Measurements from ENCODE around the gene NFATC2.

Gene NFATC2

DNA sequence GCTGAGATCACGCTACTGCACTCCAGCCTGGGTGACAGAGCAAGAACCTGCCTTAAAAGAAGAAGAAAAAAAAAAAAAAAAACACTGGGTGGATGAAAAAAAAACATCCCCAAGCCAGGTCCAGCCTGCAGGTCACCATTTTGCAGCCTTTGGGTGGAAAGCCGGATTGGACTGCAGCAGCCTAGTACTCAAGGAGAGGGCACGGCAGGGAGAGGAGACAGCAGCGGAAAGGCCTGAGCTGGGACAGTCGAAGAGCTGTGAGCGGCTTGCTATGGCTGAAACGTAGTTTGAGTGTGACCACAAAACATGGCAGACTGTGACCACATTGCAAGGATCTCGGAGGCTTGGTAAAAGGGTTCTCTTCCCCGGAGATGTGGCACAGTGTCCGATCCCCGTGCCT, 173.0 kb downstream of the NFATC2 start:
- DNase-seq, result no peak

DNA sequence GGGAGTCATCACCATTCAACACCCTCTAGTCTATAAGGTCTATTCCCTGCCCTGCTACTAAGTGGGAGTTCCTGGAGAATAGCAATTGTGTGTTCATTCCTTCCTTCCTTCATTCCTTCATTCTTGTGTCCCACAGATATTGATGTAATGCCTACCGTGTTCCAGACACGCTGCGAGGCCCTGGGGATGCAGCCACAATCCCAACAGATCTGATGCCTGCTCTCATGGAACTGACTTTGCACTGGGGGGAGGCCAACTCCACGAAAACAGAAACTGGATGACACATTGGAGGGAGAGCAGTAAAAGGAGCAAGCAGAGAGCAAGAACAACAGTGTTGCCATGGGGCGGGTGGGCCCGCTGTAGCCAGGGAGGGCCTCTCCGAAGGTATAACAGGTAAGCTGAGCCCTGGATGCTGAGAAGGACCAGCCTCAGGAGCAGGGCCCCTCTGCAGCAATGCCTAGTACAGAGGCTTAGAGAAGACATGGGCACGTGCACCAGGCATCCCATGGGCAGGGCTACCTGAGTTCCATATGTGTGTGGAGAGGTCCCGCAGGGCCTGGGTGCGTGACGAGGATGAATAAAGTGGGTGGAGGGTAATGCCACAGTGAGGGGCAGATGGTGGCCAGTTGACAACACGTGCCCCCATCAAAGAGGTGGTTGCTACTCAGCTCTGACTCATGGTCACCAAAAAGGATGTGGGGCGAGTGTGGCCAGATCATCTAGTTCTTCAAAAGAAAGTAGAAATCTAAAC, 173.9 kb downstream of the NFATC2 start:
- DNase-seq, result no peak

DNA sequence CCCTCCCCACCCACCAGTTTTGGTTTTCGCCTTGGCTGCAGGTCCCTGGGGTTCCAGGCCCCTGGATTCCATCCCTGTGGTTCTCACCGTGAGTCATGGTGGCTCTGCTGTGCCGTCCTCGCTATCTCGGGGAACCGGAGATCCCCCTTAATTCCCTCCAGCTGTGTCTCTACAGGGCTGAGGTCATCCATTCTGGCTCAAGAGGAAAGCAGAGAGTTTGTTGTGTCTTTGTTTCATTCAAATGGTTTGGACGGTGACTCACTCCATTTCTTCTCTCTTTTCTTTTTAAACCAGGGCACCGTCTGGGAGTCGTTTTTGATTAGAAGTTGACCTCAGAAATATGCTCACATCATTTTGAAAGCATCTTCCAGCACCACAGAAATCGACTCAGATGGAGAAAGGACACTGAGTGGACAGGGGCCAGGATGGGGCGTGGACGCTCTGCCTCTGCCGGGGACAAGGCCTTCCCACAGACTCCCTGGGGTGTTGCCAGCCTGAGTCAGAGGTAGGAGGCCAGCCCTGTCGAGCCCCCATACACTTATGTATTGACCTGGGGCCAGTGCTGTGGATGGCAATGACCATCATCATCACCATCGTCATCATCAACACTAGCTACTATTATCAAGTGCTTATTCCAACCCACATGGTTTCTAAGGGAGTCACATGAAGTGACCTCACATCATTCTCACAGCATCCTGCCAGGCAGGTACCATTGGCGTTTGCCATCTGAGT, 176.2 kb downstream of the NFATC2 start:
- peak; percentile 94 for DNase-seq

DNA sequence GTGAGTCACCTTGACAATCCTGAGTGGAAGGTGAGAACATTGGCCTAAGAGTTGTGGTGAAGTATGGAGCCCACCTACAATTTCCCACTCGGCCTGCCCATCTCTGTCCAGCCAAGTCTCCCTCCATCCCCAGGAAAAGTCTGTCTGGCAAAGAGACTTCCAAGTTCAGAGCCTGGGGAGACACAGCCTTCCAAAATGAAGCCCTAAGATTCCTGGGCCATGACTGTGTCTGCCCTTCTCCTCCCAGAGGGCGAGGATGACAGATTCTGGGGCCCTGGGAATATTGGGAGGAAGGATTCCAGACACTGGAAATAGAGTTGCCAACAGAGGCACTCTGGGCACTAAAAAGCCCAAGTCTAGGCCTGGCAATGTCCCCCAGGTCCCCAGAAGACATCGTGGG, 176.8 kb downstream of the NFATC2 start:
- DNase-seq, result peak; percentile 90

DNA sequence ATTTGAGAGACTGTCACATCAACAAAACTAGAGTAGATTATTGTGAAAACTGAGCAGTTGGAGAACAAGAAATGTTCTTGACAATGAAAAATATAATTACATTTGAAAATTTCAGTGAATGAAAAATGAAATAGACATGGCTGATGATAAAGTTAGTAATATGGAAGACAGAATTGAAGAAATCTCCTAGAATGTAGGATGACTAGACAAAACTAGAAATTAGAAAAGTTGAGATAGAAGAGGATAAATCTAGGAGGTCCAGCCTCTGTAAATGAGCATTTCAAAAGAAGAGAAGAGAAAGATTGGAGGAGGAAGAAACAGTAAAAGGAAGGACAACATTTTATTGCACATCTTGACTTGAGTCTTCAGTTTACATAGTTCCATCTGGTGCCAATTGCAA, 178.7 kb downstream of the NFATC2 start:
- DNase-seq, result no peak

DNA sequence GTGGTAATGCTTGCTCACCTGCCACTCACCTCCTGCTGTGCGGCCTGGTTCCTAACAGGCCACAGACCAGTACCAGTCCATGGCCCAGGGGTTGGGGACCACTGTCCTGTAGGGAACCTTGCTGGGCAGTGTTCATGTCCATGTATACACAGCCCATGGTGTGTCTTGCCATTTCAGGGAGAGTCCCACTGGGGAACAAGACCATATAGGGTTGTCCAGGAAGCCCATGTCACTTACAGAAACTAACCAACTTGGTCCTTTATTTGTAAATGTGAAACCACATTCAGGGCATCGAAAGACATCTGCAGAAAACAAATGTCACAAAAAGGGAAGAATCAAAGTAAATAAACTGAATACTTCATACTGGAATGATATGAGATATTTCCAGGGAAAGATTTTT, 179.1 kb downstream of the NFATC2 start:
- no peak for DNase-seq

DNA sequence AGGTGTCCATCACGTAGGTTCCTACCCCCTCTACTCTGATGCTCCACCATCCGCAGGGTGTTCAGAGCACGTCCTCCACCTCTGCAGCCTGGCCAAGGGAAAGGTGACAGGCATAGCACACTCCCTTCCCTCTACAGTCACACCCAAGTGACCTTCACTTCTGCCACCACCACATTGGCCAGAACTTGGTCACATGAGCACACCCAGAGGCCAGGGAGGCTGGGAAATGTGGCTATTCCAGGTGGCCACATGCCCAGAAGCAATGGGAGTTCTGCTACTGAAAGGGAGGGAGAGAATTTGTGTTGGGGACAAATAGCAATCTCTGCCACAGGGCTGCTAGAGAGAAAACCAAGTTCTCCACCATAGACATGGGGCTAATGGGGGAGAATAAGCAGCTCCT, 180.3 kb downstream of the NFATC2 start:
- no peak for DNase-seq

DNA sequence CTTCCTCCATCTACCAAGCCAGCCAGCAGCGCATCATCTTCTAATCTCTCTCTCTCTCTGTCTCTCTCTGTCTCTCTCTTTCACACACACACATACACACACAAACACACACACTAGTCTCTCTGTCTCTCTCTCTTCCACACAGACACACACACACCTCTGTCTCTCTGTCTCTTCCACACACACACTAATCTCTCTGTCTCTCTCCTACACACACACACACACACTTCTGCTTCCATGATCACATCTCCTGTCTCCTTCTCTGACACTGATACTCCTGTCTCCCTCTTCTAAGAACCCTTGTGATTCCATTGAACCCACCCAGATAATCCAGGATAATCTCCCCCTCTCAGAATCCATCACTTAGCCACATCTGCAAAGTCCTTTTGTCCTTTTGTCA, 181.3 kb downstream of the NFATC2 start:
- no peak for DNase-seq

DNA sequence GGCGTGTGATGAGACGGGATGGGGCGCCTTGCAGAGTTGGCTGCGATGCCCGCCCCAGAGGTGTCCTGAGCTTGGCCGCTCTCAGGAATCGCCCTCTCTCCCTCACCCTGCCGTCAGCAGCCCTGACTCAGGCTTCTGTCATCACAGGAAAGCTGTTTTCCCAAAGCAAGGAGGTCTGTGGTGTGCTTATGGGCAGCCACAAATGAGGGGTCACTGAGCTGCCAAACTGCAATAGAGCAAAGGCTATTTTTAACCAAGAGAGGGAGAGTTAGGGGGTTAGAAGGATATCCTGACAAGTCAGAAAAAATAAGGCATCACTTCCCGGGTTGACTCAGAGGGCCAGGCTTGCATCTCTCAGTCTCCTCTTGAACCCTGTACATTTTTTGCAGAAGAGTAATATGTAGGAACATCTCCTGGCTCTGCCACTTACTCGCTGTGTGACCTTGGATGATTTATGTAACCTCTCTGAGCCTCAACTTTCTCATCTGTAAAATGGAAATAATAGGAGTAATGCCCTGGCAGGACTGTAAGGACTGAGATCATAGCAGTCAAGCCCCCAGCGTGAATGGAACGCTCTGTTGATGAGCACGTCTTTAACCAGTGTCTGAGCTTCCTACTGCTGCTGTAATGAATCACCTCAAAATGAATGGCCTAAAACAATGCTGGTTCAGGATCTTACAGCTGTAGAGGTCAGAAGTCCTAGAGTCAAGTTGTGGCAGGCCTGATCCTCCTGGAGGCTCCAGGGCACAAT, 181.9 kb downstream of the NFATC2 start:
- DNase-seq, result peak; percentile 78

DNA sequence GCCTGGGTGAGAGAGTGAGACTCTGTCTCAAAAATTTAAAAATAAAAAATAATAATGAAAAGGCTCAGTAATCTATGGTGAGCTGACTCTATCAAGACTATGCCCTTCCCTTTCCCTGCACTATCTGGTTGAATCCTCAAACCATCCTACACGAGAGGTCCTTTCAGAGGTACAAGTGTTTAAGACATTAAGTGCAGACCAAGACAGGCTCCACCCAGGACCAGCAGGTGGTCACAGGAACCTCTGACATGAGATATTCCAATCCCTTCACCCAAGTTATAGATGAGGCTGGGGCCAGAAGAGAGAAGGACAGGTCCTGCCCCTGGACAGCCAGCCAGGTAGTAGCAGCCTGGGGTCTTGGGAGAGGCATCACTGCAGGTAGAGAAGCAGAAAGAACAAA, 182.6 kb downstream of the NFATC2 start:
- no peak for DNase-seq

DNA sequence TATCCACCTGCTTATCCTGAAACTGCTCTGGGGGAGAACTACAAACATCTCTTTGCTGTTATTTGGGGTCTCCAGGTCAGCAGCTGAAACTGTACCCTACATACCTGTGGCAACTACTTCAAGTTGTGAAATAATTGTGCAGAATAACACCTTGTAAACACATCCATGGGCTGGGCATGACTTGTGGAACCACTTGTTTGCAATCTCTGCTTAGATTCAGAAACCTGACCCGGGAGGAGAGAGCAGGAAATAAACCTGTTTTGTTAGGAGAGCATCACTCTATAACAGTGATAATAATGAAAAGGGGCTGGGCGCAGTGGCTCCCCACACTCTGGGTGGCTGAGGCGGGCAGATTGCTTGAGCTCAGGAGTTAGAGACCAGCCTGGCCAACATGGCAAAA, 183.1 kb downstream of the NFATC2 start:
- DNase-seq, result no peak

DNA sequence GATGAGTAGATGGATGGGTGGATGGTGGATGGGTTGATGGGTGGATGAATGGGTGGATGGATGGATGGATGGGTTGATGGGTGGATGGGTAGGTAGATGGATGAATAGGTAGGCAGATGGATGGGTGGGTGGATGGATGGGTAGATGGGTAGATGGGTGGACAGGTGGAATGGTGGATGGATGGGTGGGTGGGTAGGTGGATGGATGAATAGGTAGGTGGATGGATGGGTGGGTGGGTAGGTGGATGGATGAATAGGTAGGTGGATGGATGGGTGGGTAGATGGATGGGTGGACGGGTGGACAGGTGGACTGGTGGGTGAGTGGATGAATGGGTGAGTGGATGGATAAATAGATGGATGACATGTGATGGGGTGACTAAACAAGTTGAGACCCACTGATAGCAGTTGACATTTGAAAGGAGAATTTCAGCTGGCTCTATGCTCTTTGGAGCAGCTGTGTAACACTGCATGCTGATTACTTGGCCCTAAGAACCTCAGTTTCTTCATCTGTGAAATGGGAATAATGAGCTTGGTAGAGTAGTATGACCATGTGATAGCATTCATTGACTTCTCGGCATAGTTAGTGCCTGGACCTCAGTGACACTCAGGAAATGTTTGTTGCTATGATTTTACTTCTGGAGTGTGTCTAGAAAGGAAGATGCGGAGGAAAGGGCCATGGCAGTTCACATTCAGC, 184.3 kb downstream of the NFATC2 start:
- DNase-seq, result no peak

DNA sequence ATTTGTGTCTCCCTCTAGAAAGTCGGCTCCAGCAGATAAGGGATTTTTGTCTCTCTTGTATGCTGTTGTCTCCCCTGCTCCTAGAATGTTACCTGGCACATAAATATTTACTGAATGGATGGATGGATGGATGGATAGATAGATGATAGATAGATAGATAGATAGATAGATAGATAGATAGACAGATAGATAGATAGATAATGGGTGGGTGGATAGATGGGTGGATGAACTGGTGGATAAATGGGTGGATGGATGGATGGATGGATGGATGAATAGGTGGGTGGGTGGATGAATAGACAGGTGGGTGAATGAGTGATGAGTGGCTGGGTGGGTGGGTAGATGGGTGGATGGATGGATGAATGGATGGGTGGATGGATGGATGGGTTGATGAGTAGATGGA, 185.0 kb downstream of the NFATC2 start:
- DNase-seq, result no peak

DNA sequence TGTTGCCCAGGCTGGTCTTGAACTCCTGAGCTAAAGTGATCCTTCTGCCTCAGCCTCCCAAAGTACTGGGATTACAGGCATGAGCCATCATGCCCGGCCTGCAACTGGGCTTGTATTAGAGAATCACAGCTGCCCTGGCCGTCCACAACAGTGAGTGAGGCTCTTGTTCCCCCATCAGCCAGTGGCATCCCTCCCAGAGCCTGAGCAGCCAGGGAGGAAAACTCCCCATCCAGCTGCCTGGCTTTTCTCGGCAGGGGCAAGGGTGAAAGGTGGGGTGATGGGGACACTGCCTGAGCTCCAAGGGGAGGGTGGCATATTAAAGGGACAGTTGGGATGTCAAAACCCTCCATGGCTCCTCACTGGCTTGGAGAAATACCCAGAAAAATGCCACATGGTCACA, 185.6 kb downstream of the NFATC2 start:
- DNase-seq, result no peak

DNA sequence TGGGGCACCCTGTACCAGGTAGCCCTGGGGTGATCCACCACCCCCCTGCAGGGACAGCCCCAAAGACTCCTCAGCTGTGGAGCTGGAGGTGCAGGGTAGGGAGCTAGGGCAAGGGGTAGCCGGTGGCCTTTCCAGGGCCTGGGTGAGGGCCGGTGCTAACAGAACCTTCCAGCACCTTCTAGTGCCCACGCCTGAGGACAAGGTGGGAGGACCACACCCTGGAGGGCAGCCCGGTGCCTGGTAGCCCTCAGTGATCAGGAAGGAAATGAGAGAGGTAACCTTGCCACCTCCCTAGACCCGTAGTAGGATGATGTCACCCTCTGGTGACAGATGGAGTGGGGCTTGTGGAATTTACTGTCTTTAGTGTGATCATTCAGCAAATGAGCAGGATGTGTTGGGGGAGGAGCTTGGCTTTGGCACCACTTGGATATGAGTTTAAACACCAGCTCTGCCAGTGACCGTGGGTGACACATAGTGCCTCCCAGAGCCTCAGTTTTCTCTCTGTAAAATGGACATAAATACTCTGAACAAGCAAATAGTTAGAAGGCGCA, 187.7 kb downstream of the NFATC2 start:
- DNase-seq, result peak; percentile 63

DNA sequence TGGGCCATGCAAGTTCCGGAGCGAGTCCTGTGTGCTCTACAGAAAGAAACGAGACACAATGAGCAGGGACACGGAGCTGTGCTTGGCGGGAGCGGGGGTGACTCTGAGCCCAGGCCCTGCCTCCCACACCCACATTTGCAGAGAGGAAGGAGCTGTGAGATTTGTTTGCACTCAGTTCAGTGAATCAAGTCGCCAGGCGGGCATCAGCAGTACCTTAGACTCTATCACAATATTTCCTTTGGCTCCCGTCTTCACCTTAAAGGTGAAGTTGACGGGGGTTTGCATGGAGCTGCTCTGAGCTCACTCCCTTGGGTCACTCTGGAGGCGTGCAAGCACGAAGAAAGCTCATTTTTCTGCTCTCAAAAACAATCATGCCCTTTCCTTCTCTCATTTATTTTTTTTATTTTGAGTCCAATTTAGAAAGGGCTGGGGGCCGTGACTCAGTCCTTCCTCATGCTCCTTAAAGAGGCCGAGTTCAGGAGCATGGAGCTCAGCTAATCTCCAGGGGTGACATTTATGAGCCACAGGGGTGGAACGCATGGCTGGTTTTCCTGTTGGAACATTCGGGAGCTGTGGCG, 188.2 kb downstream of the NFATC2 start:
- no peak for DNase-seq

DNA sequence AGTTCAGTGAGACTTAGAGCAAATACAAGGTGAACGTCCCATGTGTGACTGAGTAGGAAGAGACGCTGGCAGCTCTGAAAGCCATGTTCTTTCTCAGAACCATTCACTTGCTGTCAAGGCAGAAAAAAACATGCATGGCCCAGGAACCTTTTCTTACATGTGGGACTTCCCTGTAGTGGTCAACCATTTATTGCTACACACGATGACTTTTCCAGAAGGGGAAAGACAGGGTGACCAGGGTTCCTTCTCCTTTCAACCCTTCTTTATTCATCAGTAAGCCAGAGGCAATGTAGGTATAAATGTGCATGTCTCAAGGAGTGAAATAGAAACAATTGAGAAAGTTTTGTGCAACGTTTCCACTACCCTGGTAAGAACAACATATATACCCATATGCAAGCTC, 189.0 kb downstream of the NFATC2 start:
- DNase-seq, result no peak

DNA sequence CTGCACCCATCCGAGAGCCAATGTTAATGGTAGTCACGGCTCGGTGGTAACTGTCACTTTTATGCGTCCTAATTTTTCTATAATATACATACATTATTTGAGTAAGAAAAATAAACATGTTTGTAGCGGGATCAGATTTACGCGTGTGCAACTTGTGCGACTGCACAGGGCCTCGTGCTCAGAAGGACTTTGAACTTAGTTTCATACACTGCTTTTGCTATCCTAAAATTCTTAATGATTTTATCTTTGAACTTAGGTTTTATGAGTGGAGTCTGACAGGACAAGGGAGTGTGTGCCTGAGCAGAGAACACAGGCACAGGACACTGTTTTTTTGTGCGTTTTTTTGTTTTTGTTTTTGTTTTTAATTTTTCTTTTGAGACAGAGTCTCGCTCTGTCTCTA, 189.7 kb downstream of the NFATC2 start:
- DNase-seq, result no peak

DNA sequence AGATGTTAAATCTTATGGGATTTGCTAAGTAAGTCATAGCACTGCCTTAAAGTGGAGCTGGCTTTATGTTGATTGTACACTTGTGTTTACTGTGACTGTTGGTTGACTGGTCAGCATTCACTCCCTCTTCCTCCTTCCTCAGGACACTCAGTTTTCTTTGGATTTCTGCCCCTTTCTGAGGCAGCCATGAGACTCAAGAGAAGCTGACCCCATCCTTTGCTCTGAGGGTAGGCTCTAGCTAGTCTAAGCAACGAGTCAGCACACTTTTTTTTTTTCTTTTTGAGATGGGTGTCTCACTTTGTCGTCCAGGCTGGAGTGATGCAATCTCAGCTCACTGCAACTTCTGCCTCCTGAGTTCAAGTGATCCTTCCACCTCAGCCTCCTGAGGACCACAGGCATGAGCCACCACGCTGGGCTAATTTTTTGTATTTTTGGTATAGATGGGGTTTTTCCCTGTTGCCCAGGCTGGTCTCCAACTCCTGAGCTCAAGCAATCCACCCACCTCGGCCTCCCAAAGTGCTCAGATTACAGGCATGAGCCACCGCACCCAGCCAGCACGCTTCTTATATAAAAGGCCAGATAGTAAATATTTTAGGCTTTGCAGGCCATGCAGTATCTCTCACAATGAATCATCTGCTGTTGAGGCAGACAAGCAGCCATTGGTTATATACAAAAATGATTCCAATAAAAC, 191.4 kb downstream of the NFATC2 start:
- DNase-seq, result no peak

DNA sequence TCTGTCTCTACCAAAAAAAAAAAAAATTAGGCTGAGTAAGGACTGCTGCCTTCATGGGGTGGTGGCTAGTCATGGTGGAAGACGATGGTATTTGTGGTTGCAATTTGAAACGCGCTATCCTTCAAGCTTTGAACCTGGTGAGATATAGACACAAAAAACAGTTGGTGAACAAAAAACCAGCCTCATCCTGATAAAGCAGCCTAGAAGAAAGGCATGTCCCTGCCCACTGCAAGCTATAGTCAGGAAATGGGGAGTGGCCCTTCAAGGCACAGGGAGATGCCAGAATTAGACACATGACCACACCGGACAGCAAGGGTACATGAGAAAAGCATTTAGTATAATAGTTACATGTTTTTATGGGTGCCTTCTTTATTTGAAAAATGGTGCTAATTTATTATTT, 193.6 kb downstream of the NFATC2 start:
- no peak for DNase-seq

DNA sequence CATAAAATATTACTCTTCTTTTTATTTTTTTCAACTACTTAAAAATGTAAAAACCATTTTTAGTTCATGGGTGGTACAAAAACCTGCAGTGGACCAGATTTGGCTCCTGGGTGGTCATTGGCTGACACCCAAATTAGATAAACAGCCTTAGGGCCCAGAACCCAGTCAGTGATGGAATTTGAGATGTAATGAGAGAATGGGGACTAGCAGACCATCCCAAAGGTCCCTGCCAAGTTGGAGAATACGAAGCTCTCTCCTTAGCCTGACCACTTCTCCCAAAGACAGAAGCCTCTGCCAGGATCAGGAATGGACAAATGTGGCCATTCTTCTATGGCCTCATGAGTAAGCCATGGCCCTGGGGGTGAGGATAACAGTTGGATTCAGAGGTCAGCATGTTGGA, 194.7 kb downstream of the NFATC2 start:
- DNase-seq, result no peak

All from islet precursor cell (in vitro differentiated cells).